Activated CD8-positive, alpha-beta memory T cell treated with anti-CD3 and anti-CD28 coated beads for 1 hour (primary cell): ENCODE results near the gene AGAP3.

Experiments used
- DNase-seq, 2 donors: peaks; one replicate each; pipeline ENCODE4 v3.0.0-alpha.2; 2020; ENCODE audit warnings: low read depth in 1 of 2; ENCODE audit errors: extremely low read depth in 1 of 2

AGAP3 gene

GRCh38 chr7:151134743-151135524 is 48.7 kb downstream of the AGAP3 start:
- DNase-seq, result no peak

GRCh38 chr7:151135525-151135845 is 49.2 kb downstream of the AGAP3 start:
- no peak for DNase-seq

GRCh38 chr7:151135866-151136843 is 49.9 kb downstream of the AGAP3 start:
- DNase-seq, result no peak

- no peak for DNase-seq
Measured at GRCh38 chr7:151137076-151137675, 50.9 kb downstream of the AGAP3 start.

- DNase-seq, result no peak
Measured at GRCh38 chr7:151137791-151138152, 51.5 kb downstream of the AGAP3 start.

- DNase-seq, result no peak
Measured at GRCh38 chr7:151138153-151138851, 52.0 kb downstream of the AGAP3 start.

- DNase-seq, result no peak
Measured at GRCh38 chr7:151139071-151139790, 53.0 kb downstream of the AGAP3 start.

GRCh38 chr7:151139791-151140190 is 53.5 kb downstream of the AGAP3 start:
- DNase-seq, result no peak

- no peak for DNase-seq
Measured at GRCh38 chr7:151140826-151141225, 54.6 kb downstream of the AGAP3 start.

- no peak for DNase-seq
Measured at GRCh38 chr7:151141311-151141854, 55.1 kb downstream of the AGAP3 start.

- no peak for DNase-seq
Measured at GRCh38 chr7:151141855-151142685, 55.8 kb downstream of the AGAP3 start.

- DNase-seq, result no peak
Measured at GRCh38 chr7:151142686-151143040, 56.4 kb downstream of the AGAP3 start.

GRCh38 chr7:151143261-151144015 is 57.2 kb downstream of the AGAP3 start:
- DNase-seq, result no peak

GRCh38 chr7:151144387-151144786 is 58.1 kb downstream of the AGAP3 start:
- no peak for DNase-seq

- DNase-seq, result no peak
Measured at GRCh38 chr7:151146761-151147160, 60.5 kb downstream of the AGAP3 start.

- DNase-seq, result no peak
Measured at GRCh38 chr7:151148319-151149259, 62.3 kb downstream of the AGAP3 start.

- no peak for DNase-seq
Measured at GRCh38 chr7:151150388-151150787, 64.1 kb downstream of the AGAP3 start.
